Measurements from ENCODE around the gene MOB2. TPM values are rescaled to one million over a fixed set of nuclear protein-coding genes. Genes with fewer than 3 reads are reported as not detected.

The MOB2 gene
- total RNA-seq, 1 donor from 2014 or later: 26.4 TPM

GRCh38 chr11:1493650-1494244 is 7.2 kb upstream of the MOB2 start:
- peaks cover 90% of the 10 kb centered on the region for H4K20me1 ChIP-seq (ENCODE audit: insufficient read depth, low read length)
- H3K9ac ChIP-seq (ENCODE audit: low read length): no peak overlapping the region
- no peak for TF ChIP-seq EZH2 (IDR thresholded peaks at IDR 0.05; ENCODE audit: insufficient read depth, low read length)
- TF ChIP-seq, protein P1, sequence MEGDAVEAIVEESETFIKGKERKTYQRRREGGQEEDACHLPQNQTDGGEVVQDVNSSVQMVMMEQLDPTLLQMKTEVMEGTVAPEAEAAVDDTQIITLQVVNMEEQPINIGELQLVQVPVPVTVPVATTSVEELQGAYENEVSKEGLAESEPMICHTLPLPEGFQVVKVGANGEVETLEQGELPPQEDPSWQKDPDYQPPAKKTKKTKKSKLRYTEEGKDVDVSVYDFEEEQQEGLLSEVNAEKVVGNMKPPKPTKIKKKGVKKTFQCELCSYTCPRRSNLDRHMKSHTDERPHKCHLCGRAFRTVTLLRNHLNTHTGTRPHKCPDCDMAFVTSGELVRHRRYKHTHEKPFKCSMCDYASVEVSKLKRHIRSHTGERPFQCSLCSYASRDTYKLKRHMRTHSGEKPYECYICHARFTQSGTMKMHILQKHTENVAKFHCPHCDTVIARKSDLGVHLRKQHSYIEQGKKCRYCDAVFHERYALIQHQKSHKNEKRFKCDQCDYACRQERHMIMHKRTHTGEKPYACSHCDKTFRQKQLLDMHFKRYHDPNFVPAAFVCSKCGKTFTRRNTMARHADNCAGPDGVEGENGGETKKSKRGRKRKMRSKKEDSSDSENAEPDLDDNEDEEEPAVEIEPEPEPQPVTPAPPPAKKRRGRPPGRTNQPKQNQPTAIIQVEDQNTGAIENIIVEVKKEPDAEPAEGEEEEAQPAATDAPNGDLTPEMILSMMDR (IDR thresholded peaks at IDR 0.05; ENCODE audit: insufficient read depth, low read depth, low read length): no peak
- DNase-seq (ENCODE audit: low read depth) (no peak), FAIRE-seq (no peak)
- no peak overlapping the region for H3K4me3 ChIP-seq (ENCODE audit: insufficient read depth, low read depth, low read length)
- H3K36me3 Mint-ChIP-seq (ENCODE audit: low read depth, unreplicated experiment): no peaks in the 10 kb centered on the region
- H3K4me1 ChIP-seq (ENCODE audit: insufficient read depth, low read length): no peaks in the 10 kb centered on the region
- H3K27me3 ChIP-seq (ENCODE audit: insufficient read depth, low read length): no peaks in the 10 kb centered on the region
- no peaks in the 10 kb centered on the region for H3K27me3 Mint-ChIP-seq (ENCODE audit: low read depth, unreplicated experiment)
- no peaks in the 10 kb centered on the region for H3K9me3 Mint-ChIP-seq (ENCODE audit: unreplicated experiment)
- H3K36me3 ChIP-seq (ENCODE audit: insufficient read depth, low read length): no peaks in the 10 kb centered on the region
- H3K27ac Mint-ChIP-seq (ENCODE audit: unreplicated experiment): no peak overlapping the region
- H3K79me2 ChIP-seq (ENCODE audit: insufficient read depth, low read length): peaks cover 71% of the 10 kb centered on the region
- H3K9me3 ChIP-seq (ENCODE audit: insufficient read depth, low read depth, low read length): no peaks in the 10 kb centered on the region
- H2AFZ ChIP-seq (ENCODE audit: low read depth, low read length): no peak overlapping the region
- H3K4me2 ChIP-seq (ENCODE audit: low read length): no peak overlapping the region
- peaks cover 2% of the 10 kb centered on the region for H3K4me1 Mint-ChIP-seq (ENCODE audit: low read depth, unreplicated experiment)
- H3K27ac ChIP-seq (ENCODE audit: low read depth, low read length): no peak overlapping the region
- no peak overlapping the region for H3K4me3 Mint-ChIP-seq (ENCODE audit: unreplicated experiment)

- Mint-ChIP-seq H3K27ac (ENCODE audit: unreplicated experiment) (no peak overlapping the region), H3K36me3 (ENCODE audit: low read depth, unreplicated experiment) (no peaks in the 10 kb centered on the region), H3K4me1 (ENCODE audit: low read depth, unreplicated experiment) (peaks cover 6% of the 10 kb centered on the region), H3K4me3 (ENCODE audit: unreplicated experiment) (no peak overlapping the region), H3K9me3 (ENCODE audit: unreplicated experiment) (no peaks in the 10 kb centered on the region), H3K27me3 (ENCODE audit: low read depth, unreplicated experiment) (no peaks in the 10 kb centered on the region)
- Histone ChIP-seq H3K4me2 (ENCODE audit: low read length) (no peak overlapping the region), H3K4me1 (ENCODE audit: insufficient read depth, low read length) (no peaks in the 10 kb centered on the region), H3K4me3 (ENCODE audit: insufficient read depth, low read depth, low read length) (no peak overlapping the region), H4K20me1 (ENCODE audit: insufficient read depth, low read length) (peaks cover 89% of the 10 kb centered on the region), H2AFZ (ENCODE audit: low read depth, low read length) (no peak overlapping the region), H3K27me3 (ENCODE audit: insufficient read depth, low read length) (no peaks in the 10 kb centered on the region), H3K27ac (ENCODE audit: low read depth, low read length) (no peak overlapping the region), H3K9ac (ENCODE audit: low read length) (no peak overlapping the region), H3K9me3 (ENCODE audit: insufficient read depth, low read depth, low read length) (no peaks in the 10 kb centered on the region), H3K79me2 (ENCODE audit: insufficient read depth, low read length) (peaks cover 56% of the 10 kb centered on the region), H3K36me3 (ENCODE audit: insufficient read depth, low read length) (no peaks in the 10 kb centered on the region)
- FAIRE-seq: no peak
- DNase-seq (ENCODE audit: low read depth): no peak
- TF ChIP-seq, protein P1 (IDR thresholded peaks at IDR 0.05; ENCODE audit: insufficient read depth, low read depth, low read length): no peak
- no peak for TF ChIP-seq EZH2 (IDR thresholded peaks at IDR 0.05; ENCODE audit: insufficient read depth, low read length)
These were observed 4.8 kb upstream of the MOB2 start for GRCh38 chr11:1491379-1491778.

- no peaks in the 10 kb centered on the region for H3K9me3 Mint-ChIP-seq (ENCODE audit: unreplicated experiment)
- H3K36me3 ChIP-seq (ENCODE audit: insufficient read depth, low read length): no peaks in the 10 kb centered on the region
- TF ChIP-seq EZH2 (IDR thresholded peaks at IDR 0.05; ENCODE audit: insufficient read depth, low read length): no peak
- TF ChIP-seq, protein P1 (IDR thresholded peaks at IDR 0.05; ENCODE audit: insufficient read depth, low read depth, low read length): no peak
- no peaks in the 10 kb centered on the region for H3K27me3 Mint-ChIP-seq (ENCODE audit: low read depth, unreplicated experiment)
- H3K27ac ChIP-seq (ENCODE audit: low read depth, low read length): no peak overlapping the region
- FAIRE-seq (no peak), DNase-seq (ENCODE audit: low read depth) (no peak)
- no peak overlapping the region for H3K4me3 ChIP-seq (ENCODE audit: insufficient read depth, low read depth, low read length)
- H3K27me3 ChIP-seq (ENCODE audit: insufficient read depth, low read length): no peaks in the 10 kb centered on the region
- no peaks in the 10 kb centered on the region for H3K9me3 ChIP-seq (ENCODE audit: insufficient read depth, low read depth, low read length)
- H3K4me1 Mint-ChIP-seq (ENCODE audit: low read depth, unreplicated experiment): peaks cover 6% of the 10 kb centered on the region
- no peak overlapping the region for H3K4me2 ChIP-seq (ENCODE audit: low read length)
- H3K79me2 ChIP-seq (ENCODE audit: insufficient read depth, low read length): peaks cover 52% of the 10 kb centered on the region
- H3K9ac ChIP-seq (ENCODE audit: low read length): no peak overlapping the region
- no peak overlapping the region for H3K27ac Mint-ChIP-seq (ENCODE audit: unreplicated experiment)
- peaks cover 89% of the 10 kb centered on the region for H4K20me1 ChIP-seq (ENCODE audit: insufficient read depth, low read length)
- no peaks in the 10 kb centered on the region for H3K36me3 Mint-ChIP-seq (ENCODE audit: low read depth, unreplicated experiment)
- no peak overlapping the region for H3K4me3 Mint-ChIP-seq (ENCODE audit: unreplicated experiment)
- H2AFZ ChIP-seq (ENCODE audit: low read depth, low read length): no peak overlapping the region
- peaks cover 3% of the 10 kb centered on the region for H3K4me1 ChIP-seq (ENCODE audit: insufficient read depth, low read length)
These were observed 4.1 kb upstream of the MOB2 start for GRCh38 chr11:1490651-1491050.
